NCI-H1048 (cell line): ENCODE measurements around the gene USP46.

Experiments used
- DNase-seq: peaks from one replicate; lab custom pipeline; 2025; lab: John Stamatoyannopoulos, UW

USP46 gene

GRCh38 chr4:52659001-52659721 lies at the start of gene USP46:
Gene USP46 (minus strand): TSS chr4:52659301. CDS start chr4:52659150, 151 bp downstream.
- peak; percentile 62 for DNase-seq

GRCh38 chr4:52704661-52705060 lies 45.6 kb upstream of the USP46 start:
- DNase-seq: no peak

- no peak for DNase-seq
These were observed 45.0 kb upstream of the USP46 start for GRCh38 chr4:52704133-52704532.

GRCh38 chr4:52701207-52701606 lies 42.1 kb upstream of the USP46 start:
- no peak for DNase-seq

- DNase-seq: no peak
These were observed 35.8 kb upstream of the USP46 start for GRCh38 chr4:52694936-52695335.

GRCh38 chr4:52693492-52693891 lies 34.4 kb upstream of the USP46 start:
- DNase-seq: no peak

GRCh38 chr4:52689096-52689495 lies 30.0 kb upstream of the USP46 start:
- DNase-seq: no peak

GRCh38 chr4:52687696-52688095 lies 28.6 kb upstream of the USP46 start:
- DNase-seq: no peak

GRCh38 chr4:52685316-52685715 lies 26.2 kb upstream of the USP46 start:
- DNase-seq: no peak

GRCh38 chr4:52684896-52685295 lies 25.8 kb upstream of the USP46 start:
- DNase-seq: no peak

- no peak for DNase-seq
These were observed 21.3 kb upstream of the USP46 start for GRCh38 chr4:52680381-52680780.

- no peak for DNase-seq
These were observed 17.4 kb upstream of the USP46 start for GRCh38 chr4:52676536-52676935.

GRCh38 chr4:52675111-52675510 lies 16.0 kb upstream of the USP46 start:
- no peak for DNase-seq

GRCh38 chr4:52670739-52671138 lies 11.6 kb upstream of the USP46 start:
- no peak for DNase-seq

GRCh38 chr4:52670121-52670520 lies 11.0 kb upstream of the USP46 start:
- DNase-seq: no peak

- no peak for DNase-seq
These were observed 6.5 kb upstream of the USP46 start for GRCh38 chr4:52665592-52665991.

- no peak for DNase-seq
These were observed 5.4 kb upstream of the USP46 start for GRCh38 chr4:52664479-52664878.

- DNase-seq: no peak
These were observed 3.0 kb upstream of the USP46 start for GRCh38 chr4:52661966-52662690.

- no peak for DNase-seq
These were observed 1.5 kb upstream of the USP46 start for GRCh38 chr4:52660643-52661042.

- no peak for DNase-seq
These were observed 691 bp upstream of the USP46 start for GRCh38 chr4:52659722-52660261.

- no peak for DNase-seq
These were observed 480 bp downstream of the USP46 start for GRCh38 chr4:52658641-52659000.

GRCh38 chr4:52657618-52658501 lies 1.2 kb downstream of the USP46 start:
- DNase-seq: no peak

GRCh38 chr4:52657292-52657617 lies 1.8 kb downstream of the USP46 start:
- DNase-seq: no peak
